GM18858 (cell line): ENCODE data around the gene ESR1.

Experiments used
- ATAC-seq: cut with Tn5 transposase; IDR thresholded peaks from one replicate; pipeline ENCODE4 v1.9.1; 2021; ENCODE audit not compliant: unreplicated experiment

The ESR1 gene

DNA sequence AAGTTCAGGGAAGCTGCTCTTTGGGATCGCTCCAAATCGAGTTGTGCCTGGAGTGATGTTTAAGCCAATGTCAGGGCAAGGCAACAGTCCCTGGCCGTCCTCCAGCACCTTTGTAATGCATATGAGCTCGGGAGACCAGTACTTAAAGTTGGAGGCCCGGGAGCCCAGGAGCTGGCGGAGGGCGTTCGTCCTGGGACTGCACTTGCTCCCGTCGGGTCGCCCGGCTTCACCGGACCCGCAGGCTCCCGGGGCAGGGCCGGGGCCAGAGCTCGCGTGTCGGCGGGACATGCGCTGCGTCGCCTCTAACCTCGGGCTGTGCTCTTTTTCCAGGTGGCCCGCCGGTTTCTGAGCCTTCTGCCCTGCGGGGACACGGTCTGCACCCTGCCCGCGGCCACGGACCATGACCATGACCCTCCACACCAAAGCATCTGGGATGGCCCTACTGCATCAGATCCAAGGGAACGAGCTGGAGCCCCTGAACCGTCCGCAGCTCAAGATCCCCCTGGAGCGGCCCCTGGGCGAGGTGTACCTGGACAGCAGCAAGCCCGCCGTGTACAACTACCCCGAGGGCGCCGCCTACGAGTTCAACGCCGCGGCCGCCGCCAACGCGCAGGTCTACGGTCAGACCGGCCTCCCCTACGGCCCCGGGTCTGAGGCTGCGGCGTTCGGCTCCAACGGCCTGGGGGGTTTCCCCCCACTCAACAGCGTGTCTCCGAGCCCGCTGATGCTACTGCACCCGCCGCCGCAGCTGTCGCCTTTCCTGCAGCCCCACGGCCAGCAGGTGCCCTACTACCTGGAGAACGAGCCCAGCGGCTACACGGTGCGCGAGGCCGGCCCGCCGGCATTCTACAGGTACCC, at the start of gene ESR1:
TSS of gene ESR1 (plus strand) at position 170 of the 858 bp plus-strand sequence. CDS start at position 401, 231 bp downstream.
- ATAC-seq = no peak

DNA sequence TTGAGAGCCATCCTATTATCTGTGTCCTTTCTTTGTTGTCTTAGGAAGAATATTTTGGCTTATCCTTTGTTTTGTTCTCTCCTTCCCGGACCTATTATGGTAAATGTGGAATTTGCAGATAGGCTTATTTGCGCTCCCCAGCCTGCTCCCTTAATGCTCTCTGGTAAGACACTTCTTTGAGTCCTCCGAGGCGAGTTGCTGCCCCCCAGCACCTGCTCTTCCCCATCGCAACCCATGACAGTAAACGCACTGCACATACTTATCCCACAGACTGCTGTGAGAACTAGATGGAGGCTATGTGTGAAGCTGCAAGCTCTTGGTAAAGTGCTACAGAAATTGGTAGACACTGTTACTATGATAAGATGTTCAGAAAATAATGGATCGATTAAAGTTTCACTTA, 47.0 kb upstream of the ESR1 start:
- no peak for ATAC-seq

DNA sequence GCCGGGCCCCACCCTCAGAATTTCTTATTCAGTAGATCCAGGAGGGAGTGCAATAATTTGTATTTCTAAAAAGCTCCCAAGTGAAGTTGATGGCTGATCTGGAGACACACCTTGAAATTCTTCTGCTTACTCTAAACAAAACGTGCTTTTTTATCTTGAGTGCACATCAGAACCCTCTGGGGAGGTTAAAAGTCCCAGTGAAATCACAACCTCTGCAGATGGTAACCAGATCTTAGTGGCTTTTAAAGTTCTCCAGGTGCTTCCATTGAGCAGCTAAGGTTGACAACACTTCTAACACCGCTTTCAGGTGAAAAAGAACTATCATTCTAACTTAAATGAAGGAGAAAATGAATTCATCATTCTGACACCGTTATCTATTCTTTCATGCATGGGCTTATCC, 45.6 kb upstream of the ESR1 start:
- no peak for ATAC-seq

DNA sequence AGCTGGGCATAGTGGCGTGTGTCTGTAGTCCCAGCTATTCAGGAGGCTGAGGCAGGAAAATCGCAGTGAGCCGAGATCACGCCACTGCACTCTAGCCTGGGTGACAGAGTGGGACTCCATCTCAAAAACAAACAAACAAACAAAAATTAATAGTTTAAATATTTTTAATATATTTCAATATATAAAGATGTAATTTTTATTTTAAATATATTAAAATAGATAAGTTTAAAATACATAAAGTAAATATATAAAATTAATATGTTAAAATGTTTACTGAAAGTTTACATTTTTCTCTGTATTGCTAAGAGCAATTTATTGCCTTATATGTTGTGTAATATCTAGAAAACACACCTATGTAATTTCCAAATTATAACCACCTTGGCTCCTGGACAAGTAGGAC, 44.7 kb upstream of the ESR1 start:
- no peak for ATAC-seq

DNA sequence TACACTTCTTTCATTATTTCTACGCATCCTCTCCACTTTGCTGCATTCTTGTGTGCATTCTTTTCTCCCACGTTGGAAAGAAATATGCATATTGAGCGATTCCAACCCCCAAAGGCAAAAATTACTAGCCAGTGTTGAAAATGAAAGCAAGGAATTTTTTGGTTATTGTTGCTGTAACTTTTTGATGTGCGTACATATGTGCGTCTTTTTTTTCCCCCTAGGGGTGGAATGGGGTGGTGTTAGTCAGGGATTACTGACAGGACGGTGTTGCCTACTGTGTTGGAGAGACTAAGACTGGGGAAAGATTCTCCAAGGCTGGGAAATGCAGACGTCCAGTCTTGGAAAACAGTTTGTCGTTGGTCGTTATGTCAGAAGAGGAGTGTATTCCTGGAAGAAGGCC, 44.2 kb upstream of the ESR1 start:
- no peak for ATAC-seq

DNA sequence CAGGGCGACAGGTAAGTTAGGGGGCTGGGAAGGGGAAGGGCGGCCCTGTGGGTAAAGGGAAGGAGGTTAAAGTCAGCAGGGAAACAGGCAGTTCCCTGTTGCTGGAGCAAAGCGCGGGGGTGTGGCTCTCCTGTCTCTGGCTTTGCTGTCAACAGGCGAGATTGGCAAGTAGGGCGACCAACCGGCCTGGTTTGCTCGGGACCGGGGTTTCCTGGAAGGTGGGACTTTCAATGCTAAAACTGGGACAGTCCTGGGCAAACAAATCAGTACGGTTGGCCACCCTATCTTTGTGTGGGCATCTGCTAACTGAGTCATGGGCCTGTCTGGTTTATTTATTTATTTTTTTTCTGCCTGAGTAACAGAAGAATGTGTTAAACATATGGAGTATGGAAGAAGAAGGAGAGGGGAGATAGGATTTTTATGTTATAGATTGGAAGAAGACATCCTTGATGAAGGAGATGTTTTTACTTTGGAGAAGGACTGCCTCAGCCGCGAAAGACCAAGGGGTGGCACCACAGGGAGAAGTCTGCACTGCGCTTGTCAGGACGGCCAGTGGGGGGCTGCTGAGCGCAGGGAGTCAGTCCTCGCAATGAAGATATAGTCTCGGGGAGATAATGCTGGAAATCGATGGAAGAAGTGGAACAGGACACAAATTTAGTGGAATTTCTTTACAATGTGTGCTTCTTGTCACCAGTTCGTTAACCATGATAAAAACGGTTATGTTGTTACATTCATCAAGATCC, 43.4 kb upstream of the ESR1 start:
- ATAC-seq = peak; percentile 53

DNA sequence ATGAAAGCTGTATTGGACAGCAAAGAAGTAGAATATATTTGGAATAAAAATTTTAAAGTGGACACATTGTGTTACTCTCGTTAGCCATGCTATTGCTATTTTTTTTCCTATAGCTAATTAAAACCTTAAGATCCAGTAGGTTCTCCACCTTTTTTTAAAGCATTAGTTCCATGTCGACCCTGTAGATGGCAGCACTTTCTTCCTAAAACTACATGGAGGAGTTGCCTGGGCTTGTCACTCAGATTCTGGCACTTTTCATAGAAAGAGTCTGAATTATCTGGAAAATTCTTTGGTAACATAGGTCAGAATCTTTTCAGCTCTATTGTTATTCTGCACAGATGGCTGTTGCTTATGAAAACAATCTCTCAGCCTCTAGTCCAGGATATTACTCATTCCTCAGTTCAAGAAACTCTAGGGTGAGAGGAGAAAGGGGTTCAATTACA, 42.0 kb upstream of the ESR1 start:
- ATAC-seq = peak; percentile 42

DNA sequence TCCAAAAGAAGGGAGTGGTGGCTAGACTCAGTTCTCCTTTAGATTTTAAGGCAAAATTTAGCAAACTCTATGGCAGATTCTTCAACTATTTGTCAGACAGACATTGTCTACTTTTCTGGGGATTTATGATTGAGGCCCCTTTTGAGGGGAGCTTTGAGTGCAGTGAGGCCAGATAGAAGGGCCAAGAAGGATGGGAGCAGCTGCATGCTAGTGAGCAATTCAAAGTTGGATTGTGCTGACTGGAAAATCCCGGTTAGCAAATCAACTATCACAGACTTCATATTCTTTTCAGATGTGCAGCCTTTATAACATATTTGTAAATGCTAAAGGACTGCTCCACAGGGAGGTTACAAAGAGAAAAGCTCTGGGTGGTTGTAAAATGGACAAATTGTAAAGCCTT, 35.0 kb upstream of the ESR1 start:
- ATAC-seq = no peak

DNA sequence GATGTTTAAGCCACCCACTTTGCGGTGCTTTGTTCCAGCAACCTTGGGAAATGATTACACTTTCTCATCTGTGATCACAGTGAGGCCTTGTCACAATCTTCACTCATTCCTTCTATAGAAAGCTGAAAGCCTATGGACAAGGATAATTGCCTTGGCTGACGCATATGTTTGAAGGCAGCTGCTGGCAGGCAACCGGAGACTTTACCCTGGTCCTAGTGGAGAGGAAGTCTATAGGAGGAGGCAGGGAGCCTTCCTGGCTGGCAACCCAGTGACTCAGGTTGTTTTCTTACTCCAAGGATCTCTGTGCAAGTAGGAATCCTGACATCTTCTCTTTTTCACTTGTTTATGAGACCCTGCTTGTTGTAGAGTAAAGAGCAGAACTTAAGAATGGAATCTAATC, 34.1 kb upstream of the ESR1 start:
- no peak for ATAC-seq

DNA sequence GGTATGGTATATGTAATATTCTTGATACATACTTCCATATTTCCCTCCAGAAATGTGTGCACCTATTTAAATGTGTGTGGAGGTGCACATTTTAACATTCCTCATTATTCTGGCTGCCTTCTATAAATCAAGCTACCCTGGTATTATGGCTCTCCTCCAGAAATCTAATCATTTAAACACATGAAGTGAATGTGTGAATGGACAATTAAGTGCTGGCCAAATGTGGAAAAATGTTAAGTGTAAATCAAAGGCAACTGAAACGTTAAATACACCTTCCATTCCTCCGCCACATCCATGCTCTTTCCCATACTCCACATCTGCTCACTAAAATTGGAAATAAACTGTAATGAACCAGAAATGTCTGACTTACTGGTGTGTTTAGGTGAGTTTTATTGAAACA, 24.9 kb upstream of the ESR1 start:
- ATAC-seq = no peak

DNA sequence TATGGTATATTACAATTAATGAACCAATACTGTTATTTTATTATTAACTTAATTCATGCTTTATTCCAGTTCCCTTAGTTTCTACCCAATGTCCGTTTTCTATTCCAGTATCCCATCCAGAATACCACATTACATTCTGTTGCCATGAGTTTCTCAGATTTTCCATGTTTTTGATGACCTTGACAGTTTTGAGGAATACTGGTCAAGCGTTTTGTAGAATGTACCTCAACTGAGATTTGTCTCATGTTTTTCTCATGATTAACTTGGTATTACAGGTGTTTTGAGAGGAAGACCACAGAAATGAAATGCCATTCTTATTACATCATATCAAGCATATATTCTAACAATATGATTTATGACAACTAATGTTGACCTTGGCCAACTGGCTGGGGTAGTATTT, 23.8 kb upstream of the ESR1 start:
- no peak for ATAC-seq

DNA sequence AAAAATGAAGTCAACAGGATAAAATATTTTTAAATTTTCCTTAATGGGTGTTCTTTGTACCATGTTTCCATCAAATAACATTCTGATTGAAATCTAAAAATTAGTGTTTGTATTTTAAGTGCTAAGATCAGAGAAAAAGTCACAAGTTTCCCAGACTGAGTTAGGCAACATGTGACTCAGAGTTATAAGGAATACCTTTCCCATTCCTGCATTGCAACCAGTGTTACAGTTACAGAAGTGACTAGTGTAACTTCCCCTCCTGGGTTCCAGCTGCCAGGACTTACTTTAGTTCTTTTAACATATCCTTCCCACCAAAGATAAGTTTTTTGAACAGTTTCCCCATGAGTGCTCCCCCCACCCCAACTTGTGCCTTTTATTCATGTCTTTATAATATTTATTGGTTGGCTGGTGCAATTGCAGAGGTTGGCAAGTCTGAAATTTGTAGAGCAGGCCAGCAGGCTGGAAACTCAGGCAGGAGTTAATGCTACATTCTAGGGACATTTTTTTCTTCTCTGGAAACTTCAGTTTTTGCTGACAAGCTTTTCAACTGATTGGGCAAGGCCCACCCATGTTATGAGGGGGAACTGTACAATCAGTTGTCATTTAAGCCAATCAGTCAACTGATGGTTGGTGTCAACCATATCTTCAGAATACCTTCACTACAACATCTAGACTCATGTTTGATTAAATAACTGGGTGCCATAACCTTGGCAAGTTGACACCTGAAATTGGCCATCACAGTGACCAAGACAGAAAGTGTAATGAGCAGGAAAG, 22.9 kb upstream of the ESR1 start:
- no peak for ATAC-seq

DNA sequence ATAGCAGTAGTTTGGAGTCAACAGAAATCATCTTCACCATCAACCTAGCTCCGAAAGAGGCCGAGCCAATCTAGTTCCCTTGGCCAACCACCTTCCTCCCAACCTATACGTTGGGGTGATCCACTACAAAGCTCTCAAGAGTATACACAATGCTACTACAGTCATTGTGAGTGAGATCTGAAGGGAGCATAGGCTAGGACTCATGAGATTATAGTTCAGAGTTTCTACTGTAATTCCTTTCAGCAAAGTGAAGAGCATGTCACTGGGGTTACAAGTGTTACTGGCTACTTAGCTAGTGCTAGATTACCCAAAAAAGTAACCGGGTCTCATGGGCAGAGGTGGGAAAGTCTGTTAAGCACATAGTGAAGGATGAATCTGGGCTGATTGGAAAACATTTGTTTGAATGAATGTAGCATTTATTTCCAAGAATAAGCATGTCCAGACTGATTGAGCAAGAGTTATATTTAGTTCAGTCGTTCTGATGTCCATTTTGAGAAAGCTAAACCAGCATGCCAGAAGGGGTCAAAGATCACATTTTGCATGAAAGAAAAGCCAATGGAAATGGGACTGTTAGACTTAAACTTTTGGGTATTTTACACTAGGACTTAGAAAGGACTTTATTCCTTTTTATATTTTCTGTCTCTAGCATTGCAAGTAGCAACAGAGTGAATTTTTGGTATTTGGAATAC, 10.5 kb upstream of the ESR1 start:
- ATAC-seq = no peak

DNA sequence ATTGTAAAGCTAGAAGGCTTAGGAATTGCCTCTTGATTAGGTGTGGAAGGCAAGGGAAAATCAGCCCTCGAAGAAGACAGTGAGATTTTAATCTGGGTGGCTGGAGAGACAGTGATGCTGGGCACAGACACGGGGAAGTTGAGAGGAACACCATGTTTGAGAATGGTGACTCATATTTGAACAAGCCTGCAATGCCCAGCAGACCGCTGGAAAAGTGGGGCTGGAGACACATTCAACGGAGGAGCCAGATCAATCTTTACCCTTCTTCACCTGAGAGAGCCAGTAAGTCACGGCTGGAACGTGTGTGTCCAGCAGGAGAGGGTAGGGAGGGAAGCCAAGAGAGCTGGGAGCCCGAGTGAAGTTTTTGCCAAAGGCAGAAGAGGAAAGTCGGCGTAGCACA, 3.7 kb upstream of the ESR1 start:
- no peak for ATAC-seq

DNA sequence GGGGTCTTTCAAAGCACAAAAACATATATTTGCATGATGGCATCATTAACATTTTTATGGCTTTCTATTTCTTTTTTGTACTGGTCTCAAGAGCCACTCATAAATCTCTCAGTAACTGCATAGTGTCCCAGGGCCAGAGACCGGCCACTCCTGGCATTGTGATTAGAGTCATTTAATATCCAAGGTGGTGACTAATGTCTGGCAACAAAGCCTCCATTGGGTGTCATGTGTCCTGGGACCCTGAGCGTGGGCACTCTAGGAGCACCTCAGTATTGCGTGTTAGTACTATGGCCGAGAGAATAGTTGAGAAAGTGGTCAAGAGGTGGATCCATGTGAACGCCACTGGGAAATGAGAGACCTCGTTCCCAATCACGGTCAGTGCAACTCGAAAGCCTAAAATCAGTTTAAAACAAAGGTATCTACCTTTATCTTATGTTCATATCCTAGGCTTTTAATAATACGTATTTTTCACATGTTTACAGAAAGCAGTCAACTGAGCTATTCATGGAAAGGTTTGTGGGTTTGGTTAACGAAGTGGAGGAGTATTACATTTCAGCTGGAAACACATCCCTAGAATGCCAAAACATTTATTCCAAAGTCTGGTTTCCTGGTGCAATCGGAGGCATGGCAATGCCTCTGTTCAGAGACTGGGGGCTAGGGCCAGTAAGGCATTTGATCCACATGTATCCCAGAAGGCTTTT, 2.7 kb upstream of the ESR1 start:
- no peak for ATAC-seq

DNA sequence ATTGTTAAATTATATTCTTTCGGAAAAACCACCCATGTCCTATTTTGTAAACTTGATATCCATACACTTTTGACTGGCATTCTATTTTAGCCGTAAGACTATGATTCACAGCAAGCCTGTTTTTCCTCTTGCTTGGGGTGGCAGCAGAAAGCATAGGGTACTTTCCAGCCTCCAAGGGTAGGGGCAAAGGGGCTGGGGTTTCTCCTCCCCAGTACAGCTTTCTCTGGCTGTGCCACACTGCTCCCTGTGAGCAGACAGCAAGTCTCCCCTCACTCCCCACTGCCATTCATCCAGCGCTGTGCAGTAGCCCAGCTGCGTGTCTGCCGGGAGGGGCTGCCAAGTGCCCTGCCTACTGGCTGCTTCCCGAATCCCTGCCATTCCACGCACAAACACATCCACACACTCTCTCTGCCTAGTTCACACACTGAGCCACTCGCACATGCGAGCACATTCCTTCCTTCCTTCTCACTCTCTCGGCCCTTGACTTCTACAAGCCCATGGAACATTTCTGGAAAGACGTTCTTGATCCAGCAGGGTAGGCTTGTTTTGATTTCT, 2.1 kb upstream of the ESR1 start:
- no peak for ATAC-seq

DNA sequence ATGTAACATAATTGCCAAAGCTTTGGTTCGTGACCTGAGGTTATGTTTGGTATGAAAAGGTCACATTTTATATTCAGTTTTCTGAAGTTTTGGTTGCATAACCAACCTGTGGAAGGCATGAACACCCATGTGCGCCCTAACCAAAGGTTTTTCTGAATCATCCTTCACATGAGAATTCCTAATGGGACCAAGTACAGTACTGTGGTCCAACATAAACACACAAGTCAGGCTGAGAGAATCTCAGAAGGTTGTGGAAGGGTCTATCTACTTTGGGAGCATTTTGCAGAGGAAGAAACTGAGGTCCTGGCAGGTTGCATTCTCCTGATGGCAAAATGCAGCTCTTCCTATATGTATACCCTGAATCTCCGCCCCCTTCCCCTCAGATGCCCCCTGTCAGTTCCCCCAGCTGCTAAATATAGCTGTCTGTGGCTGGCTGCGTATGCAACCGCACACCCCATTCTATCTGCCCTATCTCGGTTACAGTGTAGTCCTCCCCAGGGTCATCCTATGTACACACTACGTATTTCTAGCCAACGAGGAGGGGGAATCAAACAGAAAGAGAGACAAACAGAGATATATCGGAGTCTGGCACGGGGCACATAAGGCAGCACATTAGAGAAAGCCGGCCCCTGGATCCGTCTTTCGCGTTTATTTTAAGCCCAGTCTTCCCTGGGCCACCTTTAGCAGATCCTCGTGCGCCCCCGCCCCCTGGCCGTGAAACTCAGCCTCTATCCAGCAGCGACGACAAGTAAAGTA, 547 bp upstream of the ESR1 start:
- ATAC-seq = no peak

DNA sequence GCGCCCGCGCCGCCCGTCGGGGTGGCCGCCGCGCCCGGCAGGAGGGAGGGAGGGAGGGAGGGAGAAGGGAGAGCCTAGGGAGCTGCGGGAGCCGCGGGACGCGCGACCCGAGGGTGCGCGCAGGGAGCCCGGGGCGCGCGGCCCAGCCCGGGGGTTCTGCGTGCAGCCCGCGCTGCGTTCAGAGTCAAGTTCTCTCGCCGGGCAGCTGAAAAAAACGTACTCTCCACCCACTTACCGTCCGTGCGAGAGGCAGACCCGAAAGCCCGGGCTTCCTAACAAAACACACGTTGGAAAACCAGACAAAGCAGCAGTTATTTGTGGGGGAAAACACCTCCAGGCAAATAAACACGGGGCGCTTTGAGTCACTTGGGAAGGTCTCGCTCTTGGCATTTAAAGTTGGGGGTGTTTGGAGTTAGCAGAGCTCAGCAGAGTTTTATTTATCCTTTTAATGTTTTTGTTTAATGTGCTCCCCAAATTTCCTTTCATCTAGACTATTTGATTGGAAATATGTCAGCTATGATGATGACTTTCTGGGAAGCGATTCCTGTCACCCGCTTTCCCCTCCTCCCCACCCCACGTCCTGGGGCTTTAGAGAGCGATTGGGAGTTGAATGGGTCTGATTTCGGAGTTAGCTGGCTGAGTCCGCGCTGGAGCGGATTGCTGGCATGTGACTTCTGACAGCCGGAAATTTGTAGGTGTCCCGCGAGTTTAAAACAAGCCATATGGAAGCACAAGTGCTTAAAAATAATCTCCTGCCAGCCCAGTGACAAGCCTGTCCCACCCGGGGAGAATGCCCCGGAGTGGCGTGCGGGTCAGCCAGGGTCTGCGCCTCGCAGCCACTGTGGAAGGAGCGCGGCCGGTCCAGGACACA, 1.1 kb downstream of the ESR1 start:
- ATAC-seq = no peak
